H1 (cell line): ENCODE measurements around the gene REM2.

Experiments used
- CEBPB ChIP-seq: IDR thresholded peaks from 2 replicates; pipeline ENCODE4 v1.6.1; 2012; ENCODE audit warnings: low read depth, low read length
- CHD2 ChIP-seq: IDR thresholded peaks from 2 replicates; pipeline ENCODE4 v1.6.1; 2012; ENCODE audit warnings: low read length, improper control_type of control experiment
- EGR1 ChIP-seq: IDR thresholded peaks from 2 replicates; pipeline ENCODE4 v1.6.1; 2011; ENCODE audit warnings: low read depth, low read length, borderline replicate concordance
- MAX ChIP-seq: IDR thresholded peaks from 2 replicates; pipeline ENCODE4 v1.6.1; 2012; ENCODE audit warnings: inconsistent platforms
- USF2 ChIP-seq: IDR thresholded peaks from 2 replicates; pipeline ENCODE4 v1.6.1; 2011; ENCODE audit warnings: low read length, improper control_type of control experiment
- YY1 ChIP-seq: IDR thresholded peaks from 2 replicates; pipeline ENCODE4 v1.6.1; 2011; ENCODE audit warnings: low read depth, mild to moderate bottlenecking, low read length
- TF ChIP-seq, protein P1 (sequence below), 3 experiments: IDR thresholded peaks; 1 replicate in 2 of 3; 2 replicates in 1 of 3; pipeline versions ENCODE4 v1.5.1 to v1.6.1; 2011; ENCODE audit warnings: low read length in 3 of 3, mild to moderate bottlenecking in 3 of 3, inconsistent platforms in 2 of 3, low read depth in 1 of 3, moderate library complexity in 1 of 3; ENCODE audit not compliant: insufficient read depth in 1 of 3; ENCODE audit errors: control extremely low read depth in 1 of 3

- no peak for TF ChIP-seq YY1
- no peak for TF ChIP-seq MAX
- TF ChIP-seq, protein P1, sequence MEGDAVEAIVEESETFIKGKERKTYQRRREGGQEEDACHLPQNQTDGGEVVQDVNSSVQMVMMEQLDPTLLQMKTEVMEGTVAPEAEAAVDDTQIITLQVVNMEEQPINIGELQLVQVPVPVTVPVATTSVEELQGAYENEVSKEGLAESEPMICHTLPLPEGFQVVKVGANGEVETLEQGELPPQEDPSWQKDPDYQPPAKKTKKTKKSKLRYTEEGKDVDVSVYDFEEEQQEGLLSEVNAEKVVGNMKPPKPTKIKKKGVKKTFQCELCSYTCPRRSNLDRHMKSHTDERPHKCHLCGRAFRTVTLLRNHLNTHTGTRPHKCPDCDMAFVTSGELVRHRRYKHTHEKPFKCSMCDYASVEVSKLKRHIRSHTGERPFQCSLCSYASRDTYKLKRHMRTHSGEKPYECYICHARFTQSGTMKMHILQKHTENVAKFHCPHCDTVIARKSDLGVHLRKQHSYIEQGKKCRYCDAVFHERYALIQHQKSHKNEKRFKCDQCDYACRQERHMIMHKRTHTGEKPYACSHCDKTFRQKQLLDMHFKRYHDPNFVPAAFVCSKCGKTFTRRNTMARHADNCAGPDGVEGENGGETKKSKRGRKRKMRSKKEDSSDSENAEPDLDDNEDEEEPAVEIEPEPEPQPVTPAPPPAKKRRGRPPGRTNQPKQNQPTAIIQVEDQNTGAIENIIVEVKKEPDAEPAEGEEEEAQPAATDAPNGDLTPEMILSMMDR (IDR thresholded peaks at IDR 0.05; ENCODE audit: control extremely low read depth in 1 of 3, insufficient read depth in 1 of 3, low read depth in 1 of 3, low read length in 3 of 3) = no peak
- TF ChIP-seq USF2 = no peak
- TF ChIP-seq EGR1 = no peak
- TF ChIP-seq CHD2 = no peak
- TF ChIP-seq CEBPB = no peak
Measured at GRCh38 chr14:22925513-22925912, 42.5 kb downstream of the REM2 start.
